ENCODE data around the gene CPTP. TPM values are rescaled to one million over a fixed set of nuclear protein-coding genes. Genes with fewer than 3 reads are reported as not detected.

CPTP gene
- total RNA-seq, 2 donors from 2014 or later, result 35.8 to 54.0 TPM

GRCh38 chr1:1310109-1310385 is 14.6 kb upstream of the CPTP start:
- TF ChIP-seq POLR2A (IDR thresholded peaks at IDR 0.05) (no peak), CTCF (IDR thresholded peaks at IDR 0.05) (no peak), POLR2AphosphoS5 (IDR thresholded peaks at IDR 0.05) (no peak)
- Histone ChIP-seq H3K27me3 (replicated peaks; ENCODE audit: insufficient read depth) (no peaks in the 10 kb centered on the region), H3K27ac (peak overlapping the region in 1 of 2 donors; percentile 93), H3K4me1 (replicated peaks) (peaks cover 35% of the 10 kb centered on the region), H3K4me3 (peak overlapping the region in 1 of 2 donors; percentile 79), H3K9me3 (no peaks in the 10 kb centered on the region), H3K36me3 (peaks cover 0 to 33% of the 10 kb centered on the region in 2 donors)
- WGBS, result 55% methylated on average over 3 of the region's 3 CpGs
- intact Hi-C loops (cut with DNase I), result no loop called here
- DNase-seq (ENCODE audit: low spot score), result no peak

- peaks cover 30% of the 10 kb centered on the region for H3K4me1 ChIP-seq (replicated peaks)
- peaks cover 0 to 33% of the 10 kb centered on the region in 2 donors for H3K36me3 ChIP-seq
- H3K4me3 ChIP-seq, result no peak overlapping the region
- DNase-seq (ENCODE audit: low spot score), result peak; percentile 61
- H3K9me3 ChIP-seq, result no peaks in the 10 kb centered on the region
- TF ChIP-seq POLR2AphosphoS5 (IDR thresholded peaks at IDR 0.05), result peak; percentile 66
- no peak for TF ChIP-seq CTCF (IDR thresholded peaks at IDR 0.05)
- WGBS, result 72% methylated on average over 21 of the region's 21 CpGs
- intact Hi-C loops (cut with DNase I), result no loop called here
- no peaks in the 10 kb centered on the region for H3K27me3 ChIP-seq (replicated peaks; ENCODE audit: insufficient read depth)
- H3K27ac ChIP-seq, result peak overlapping the region in 1 of 2 donors; percentile 93
These were observed 14.0 kb upstream of the CPTP start for GRCh38 chr1:1310476-1311053.

GRCh38 chr1:1311107-1312104 is 13.2 kb upstream of the CPTP start:
- H3K36me3 ChIP-seq, result peaks cover 0 to 33% of the 10 kb centered on the region in 2 donors
- no peaks in the 10 kb centered on the region for H3K27me3 ChIP-seq (replicated peaks; ENCODE audit: insufficient read depth)
- no peaks in the 10 kb centered on the region for H3K9me3 ChIP-seq
- TF ChIP-seq POLR2A (IDR thresholded peaks at IDR 0.05) (no peak), CTCF (IDR thresholded peaks at IDR 0.05) (no peak), POLR2AphosphoS5 (IDR thresholded peaks at IDR 0.05) (no peak)
- H3K27ac ChIP-seq, result peak overlapping the region in 1 of 2 donors; percentile 93
- DNase-seq (ENCODE audit: low spot score), result no peak
- intact Hi-C loops (cut with DNase I), result no loop called here
- H3K4me3 ChIP-seq, result no peak overlapping the region
- H3K4me1 ChIP-seq (replicated peaks), result peaks cover 22% of the 10 kb centered on the region
- whole genome bisulfite sequencing, result 93% methylated on average over 21 of the region's 22 CpGs

- intact Hi-C loops (cut with DNase I), result no loop called here
- no peak for DNase-seq (ENCODE audit: low spot score)
- Histone ChIP-seq H3K27ac (no peak overlapping the region), H3K4me3 (no peak overlapping the region), H3K9me3 (no peaks in the 10 kb centered on the region), H3K36me3 (peaks cover 0 to 33% of the 10 kb centered on the region in 2 donors), H3K4me1 (replicated peaks) (peaks cover 18% of the 10 kb centered on the region), H3K27me3 (replicated peaks; ENCODE audit: insufficient read depth) (no peaks in the 10 kb centered on the region)
- TF ChIP-seq POLR2A (IDR thresholded peaks at IDR 0.05) (no peak), CTCF (IDR thresholded peaks at IDR 0.05) (no peak), POLR2AphosphoS5 (IDR thresholded peaks at IDR 0.05) (no peak)
- WGBS, result 92% methylated on average over 30 of the region's 49 CpGs
These were observed 11.9 kb upstream of the CPTP start for GRCh38 chr1:1312450-1313314.

Measured in prostate gland (tissue), 2 donors.